ENCODE measurements around the gene P2RY13. TPM values are rescaled to one million over a fixed set of nuclear protein-coding genes. Genes with fewer than 3 reads are reported as not detected.

Gene P2RY13
- total RNA-seq, 1 donor from 2014 or later: 1.2 TPM

GRCh38 chr3:151293127-151293526 lies 36.2 kb downstream of the P2RY13 start:
- DNase-seq (ENCODE audit: low spot score): no peak

- DNase-seq (ENCODE audit: low spot score): no peak
These were observed 38.7 kb downstream of the P2RY13 start for GRCh38 chr3:151290673-151291072.

DNA sequence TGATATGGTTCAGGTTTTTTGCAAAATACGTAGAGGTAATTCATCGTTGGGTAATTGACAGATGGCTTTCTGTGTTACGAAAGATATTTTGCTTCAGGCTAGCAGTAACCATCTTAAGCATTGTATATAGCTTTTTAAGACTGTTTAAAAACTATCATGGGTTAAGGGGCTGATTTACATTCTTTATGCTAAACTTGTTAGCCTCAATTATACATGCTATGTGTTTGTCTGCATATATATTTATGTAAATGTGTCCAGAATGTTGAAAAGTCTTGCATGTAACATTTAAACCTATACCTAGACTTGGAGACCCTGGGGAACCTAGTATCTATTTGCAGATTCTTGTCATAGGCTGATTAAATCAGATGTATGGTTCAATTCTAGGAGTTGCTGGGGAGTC lies 39.9 kb downstream of the P2RY13 start:
- no peak for DNase-seq (ENCODE audit: low spot score)

GRCh38 chr3:151285940-151286339 lies 43.4 kb downstream of the P2RY13 start:
- DNase-seq (ENCODE audit: low spot score): no peak

DNA sequence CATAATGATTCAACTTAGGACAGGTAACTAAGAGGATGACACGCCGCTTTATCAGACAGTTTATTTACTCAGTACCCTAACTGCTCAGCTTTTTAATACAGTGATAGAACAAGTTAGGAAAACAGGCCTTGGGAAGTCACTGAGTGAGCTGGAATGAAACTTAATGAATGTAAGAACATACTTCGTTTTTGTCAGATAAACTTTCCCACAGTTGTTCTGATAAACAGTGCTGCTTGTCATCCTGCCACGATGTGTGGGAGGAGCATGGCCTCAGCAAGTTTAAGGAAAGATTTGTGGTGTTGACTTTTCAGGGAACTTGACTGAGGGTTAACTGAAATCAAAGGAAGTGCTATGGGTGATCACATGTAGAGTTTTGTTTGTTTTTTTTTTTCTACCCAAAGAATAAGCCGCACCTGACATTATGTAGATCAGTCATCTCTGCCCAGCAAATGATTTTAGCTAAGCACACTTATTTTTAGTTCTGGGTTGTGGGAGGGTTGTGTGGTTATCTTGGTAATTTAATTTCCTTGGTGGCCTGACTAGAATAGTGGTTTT lies 45.4 kb downstream of the P2RY13 start:
- DNase-seq (ENCODE audit: low spot score): peak; percentile 50

- no peak for DNase-seq (ENCODE audit: low spot score)
These were observed 46.0 kb downstream of the P2RY13 start for GRCh38 chr3:151283387-151283786.

DNA sequence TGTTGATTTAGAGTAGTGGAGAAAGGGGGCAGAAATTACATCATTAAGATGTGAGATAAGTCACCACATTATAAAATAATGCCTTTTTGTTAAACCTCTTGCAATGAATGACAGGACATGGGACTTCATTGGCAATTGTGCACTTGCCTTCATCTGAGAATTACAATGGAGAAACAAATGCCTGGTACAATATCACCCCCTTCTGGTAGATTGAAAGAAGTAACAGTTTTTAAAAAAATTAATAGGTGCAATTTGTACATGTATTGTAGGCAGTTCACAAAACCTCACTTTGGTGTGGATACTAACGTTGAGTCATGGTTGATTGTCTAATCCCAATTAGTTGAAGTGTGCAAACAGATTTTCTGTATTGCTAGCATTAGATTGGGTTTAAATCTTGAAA lies 46.4 kb downstream of the P2RY13 start:
- no peak for DNase-seq (ENCODE audit: low spot score)

DNA sequence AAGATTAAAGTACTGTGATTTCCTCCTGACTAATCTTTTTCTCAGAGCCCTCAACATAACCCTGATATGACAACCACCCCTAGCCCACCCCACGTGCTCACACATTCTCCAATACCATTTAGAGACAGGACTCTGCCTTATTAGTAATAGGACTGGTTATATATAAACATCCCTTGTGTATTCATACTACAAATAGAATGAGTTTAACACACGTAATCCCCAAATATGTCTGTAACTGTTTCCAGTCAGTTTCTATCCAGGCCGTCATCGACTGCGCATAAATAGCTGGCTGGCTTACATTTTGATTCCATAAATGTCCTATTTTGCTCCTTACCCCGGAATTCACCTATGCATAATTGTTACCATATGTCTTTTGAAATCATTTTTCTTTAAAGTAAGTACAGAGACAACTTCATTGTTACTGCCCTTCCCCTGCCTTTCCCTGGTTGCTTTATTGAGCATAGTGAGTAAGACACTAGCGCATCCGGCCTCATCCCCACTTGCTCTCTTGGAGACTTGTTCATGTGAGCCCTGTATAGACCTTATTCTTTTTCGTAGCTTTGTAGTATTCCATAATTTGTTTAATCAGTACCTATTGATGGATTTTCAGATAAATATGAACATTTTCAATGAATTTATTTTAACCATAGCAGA lies 47.6 kb downstream of the P2RY13 start:
- DNase-seq (ENCODE audit: low spot score): no peak

DNA sequence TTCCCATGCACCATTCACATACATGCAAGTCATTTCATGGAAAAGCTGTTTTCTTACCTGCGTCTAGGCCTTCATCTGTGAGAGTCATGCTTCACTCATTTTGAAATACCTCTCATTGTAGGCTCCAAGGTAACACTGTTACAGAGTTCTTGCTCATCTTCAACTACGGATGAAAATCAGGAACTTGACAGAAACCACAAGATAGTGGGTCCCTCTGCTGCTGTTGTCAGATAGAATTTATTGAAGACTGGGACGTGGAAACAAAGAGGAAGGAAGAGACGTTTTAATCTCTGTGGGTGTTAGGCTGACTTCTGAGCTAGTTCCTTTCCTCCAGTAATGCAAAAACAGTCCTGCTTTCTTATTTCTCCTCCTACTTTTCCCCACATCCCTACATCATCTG lies 51.1 kb downstream of the P2RY13 start, which contains the start of gene P2RY14:
P2RY14 (minus strand) TSS at position 313 of the 400 bp plus-strand sequence. CDS start 64,226 bp downstream, outside the sequence.
- no peak for DNase-seq (ENCODE audit: low spot score)

DNA sequence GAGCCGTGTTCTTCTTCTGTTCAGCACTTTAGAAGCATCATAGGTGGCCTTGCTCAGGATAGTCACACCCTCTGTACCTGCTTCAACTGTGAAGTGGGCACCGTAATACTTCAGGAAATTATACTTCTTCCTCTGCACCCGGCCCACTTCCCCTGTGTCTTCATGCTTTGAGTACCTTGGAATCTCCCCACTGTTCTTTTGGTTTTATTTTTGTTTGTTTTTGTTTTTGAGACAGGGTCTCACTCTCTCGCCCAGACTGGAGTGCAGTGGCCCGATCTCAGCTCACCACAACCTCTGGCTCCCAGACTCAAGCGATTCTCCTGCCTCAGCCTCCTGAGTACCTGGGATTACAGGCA lies 52.7 kb downstream of the P2RY13 start:
- no peak for DNase-seq (ENCODE audit: low spot score)

Other genes with a start within 250 kb of the P2RY13 start
- gene MED12L, start 243.9 kb downstream of the P2RY13 start, total RNA-seq: 3.9 TPM
- gene GPR171, start 126.3 kb downstream of the P2RY13 start, total RNA-seq: 4.7 TPM
- gene P2RY14, start 51.0 kb downstream of the P2RY13 start, total RNA-seq: 0.68 TPM
- gene GPR87, start 12.7 kb downstream of the P2RY13 start, total RNA-seq: 13.5 TPM
- gene P2RY12, start 55.2 kb upstream of the P2RY13 start, total RNA-seq: 0.94 TPM
- gene IGSF10, start 131.5 kb upstream of the P2RY13 start, total RNA-seq: 3.3 TPM